Sigmoid colon (tissue), 7 donors: ENCODE results near the gene PFDN1. TPM values are rescaled to one million over a fixed set of nuclear protein-coding genes. Genes with fewer than 3 reads are reported as not detected.

Source experiments
- DNase-seq: peaks from one replicate; pipeline ENCODE4 v3.0.0-alpha.2; 2019
- H3K27ac ChIP-seq, 4 donors: fragments of 200-600 bp; sonication (generic); one replicate each; pipeline ENCODE4 v1.5.1; 2016 to 2019; ENCODE audit warnings: mild to moderate bottlenecking in 1 of 4
- H3K27me3 ChIP-seq, 3 donors: fragments of 200-600 bp; sonication (generic); one replicate each; pipeline ENCODE4 v1.5.1; 2019; ENCODE audit warnings: mild to moderate bottlenecking in 1 of 3
- H3K36me3 ChIP-seq, 4 donors: fragments of 200-600 bp; sonication (generic); one replicate each; pipeline ENCODE4 v1.5.1; 2016 to 2019
- H3K4me1 ChIP-seq, 4 donors: fragments of 200-600 bp; sonication (generic); one replicate each; pipeline ENCODE4 v1.5.1; 2017 to 2019
- H3K4me3 ChIP-seq, 4 donors: fragments of 200-600 bp; sonication (generic); one replicate each; pipeline ENCODE4 v1.5.1; 2017 to 2019; ENCODE audit warnings: mild to moderate bottlenecking in 2 of 4, moderate library complexity in 1 of 4
- H3K9me3 ChIP-seq, 4 donors: fragments of 200-600 bp in 3 of 4; sonication (generic) in 3 of 4; one replicate each; pipeline versions ENCODE4 v1.5.1 to v1.6.1; 2013 to 2019
- EP300 ChIP-seq, 4 donors: sonication (generic); formaldehyde crosslinking; IDR thresholded peaks; one replicate each; pipeline ENCODE4 v1.6.1; 2017; ENCODE audit warnings: antibody characterized with exemption in 4 of 4
- POLR2A ChIP-seq, 2 donors: fragments of 450-650 bp; IDR thresholded peaks; one replicate each; pipeline ENCODE4 v1.6.1; 2016; ENCODE audit warnings: antibody characterized with exemption in 2 of 2, mild to moderate bottlenecking in 2 of 2, moderate library complexity in 2 of 2
- POLR2AphosphoS5 ChIP-seq, 4 donors: sonication (generic); formaldehyde crosslinking; IDR thresholded peaks; one replicate each; pipeline ENCODE4 v1.6.1; 2017; ENCODE audit warnings: antibody characterized with exemption in 4 of 4
- WGBS, 2 donors: extraction: QIAGEN DNeasy Blood & Tissue Kit; methylation state at CpG; one replicate each; pipeline ENCODE4 v1.1.7; 2013; 5-methylcytosine and 5-hydroxymethylcytosine counted together
- intact Hi-C: fragments of 100-400 bp; cut with DNase I; formaldehyde crosslinking; loops from one replicate; pipeline ENCODE4 v1.15.1; 2023
- polyA plus RNA-seq, 3 donors: library from polyadenylated mRNA; stranded (reverse); fragments of 200-250 nt; gene quantifications; one replicate each; pipeline ENCODE4 v1.2.3, GENCODE V29; 2013
- total RNA-seq, 4 donors: library from RNA; depleted of rRNA; stranded (reverse); fragments of >200 nt; gene quantifications; one replicate each; pipeline ENCODE4 v1.1.0, GENCODE V29; 2016
- TF ChIP-seq, protein P1 (sequence below), 4 experiments: fragments of 450-650 bp in 3 of 4; fragments of 200-600 bp in 1 of 4; IDR thresholded peaks; one replicate each; pipeline ENCODE4 v1.5.1; 2016 to 2019; ENCODE audit warnings: antibody characterized with exemption in 4 of 4, mild to moderate bottlenecking in 3 of 4, moderate library complexity in 2 of 4
- donor health status: healthy with polysubstance abuse.
- donor health status: Bipolar disorder and iron deficiency.
- donor health status: healthy.

PFDN1 gene
- total and polyA plus RNA-seq, 7 donors, result 61.8 to 159 (median 88.2) TPM

DNA sequence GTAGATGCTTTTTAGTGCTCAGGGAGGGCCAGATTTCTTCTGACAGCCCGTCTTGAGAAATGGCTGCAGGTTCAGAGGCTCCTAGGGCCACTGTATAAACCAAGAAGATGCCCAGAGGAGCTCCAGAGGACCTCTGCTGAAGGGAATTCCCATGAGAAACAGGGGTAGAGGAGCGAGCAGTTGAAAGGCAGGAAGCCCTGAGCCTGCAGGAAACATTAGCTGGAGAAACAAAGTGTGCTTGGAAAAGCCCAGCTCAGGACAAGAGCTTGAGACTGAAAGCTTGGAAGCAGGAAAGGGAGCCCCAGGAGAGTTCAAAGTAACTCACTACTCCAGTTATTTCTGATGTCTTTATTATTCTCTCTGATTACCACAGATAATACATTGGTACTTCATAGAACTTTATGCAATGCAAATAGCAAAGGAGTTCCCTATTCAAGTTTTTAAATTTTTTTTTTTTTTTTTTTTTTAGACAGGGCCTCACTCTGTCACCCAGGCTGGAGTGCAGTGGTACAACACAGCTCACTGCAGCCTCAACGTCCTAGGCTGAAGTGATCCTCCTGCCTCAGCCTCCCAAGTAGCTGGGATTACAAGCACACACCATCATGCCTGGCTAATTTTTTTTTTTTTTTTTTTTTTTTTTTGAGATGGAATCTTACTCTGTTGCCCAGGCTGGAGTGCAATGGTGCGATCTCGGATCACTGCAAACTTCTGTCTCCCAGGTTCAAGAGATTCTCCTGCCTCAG, 27.0 kb upstream of the PFDN1 start:
- no peak for DNase-seq
- Histone ChIP-seq H3K4me1 (peaks cover 0 to 9% (median 5%) of the 10 kb centered on the region in 4 donors), H3K4me3 (no peak overlapping the region), H3K27me3 (no peaks in the 10 kb centered on the region), H3K36me3 (peaks cover 0 to 28% (median 7%) of the 10 kb centered on the region in 4 donors), H3K27ac (peak overlapping the region in 1 of 4 donors; percentile 38), H3K9me3 (no peaks in the 10 kb centered on the region)
- WGBS, 2 donors, result 83 to 85% methylated on average over 5 of the region's 5 CpGs
- TF ChIP-seq EP300 (IDR thresholded peaks at IDR 0.05) (no peak), POLR2A (IDR thresholded peaks at IDR 0.05) (no peak), POLR2AphosphoS5 (IDR thresholded peaks at IDR 0.05) (no peak)
- TF ChIP-seq, protein P1, sequence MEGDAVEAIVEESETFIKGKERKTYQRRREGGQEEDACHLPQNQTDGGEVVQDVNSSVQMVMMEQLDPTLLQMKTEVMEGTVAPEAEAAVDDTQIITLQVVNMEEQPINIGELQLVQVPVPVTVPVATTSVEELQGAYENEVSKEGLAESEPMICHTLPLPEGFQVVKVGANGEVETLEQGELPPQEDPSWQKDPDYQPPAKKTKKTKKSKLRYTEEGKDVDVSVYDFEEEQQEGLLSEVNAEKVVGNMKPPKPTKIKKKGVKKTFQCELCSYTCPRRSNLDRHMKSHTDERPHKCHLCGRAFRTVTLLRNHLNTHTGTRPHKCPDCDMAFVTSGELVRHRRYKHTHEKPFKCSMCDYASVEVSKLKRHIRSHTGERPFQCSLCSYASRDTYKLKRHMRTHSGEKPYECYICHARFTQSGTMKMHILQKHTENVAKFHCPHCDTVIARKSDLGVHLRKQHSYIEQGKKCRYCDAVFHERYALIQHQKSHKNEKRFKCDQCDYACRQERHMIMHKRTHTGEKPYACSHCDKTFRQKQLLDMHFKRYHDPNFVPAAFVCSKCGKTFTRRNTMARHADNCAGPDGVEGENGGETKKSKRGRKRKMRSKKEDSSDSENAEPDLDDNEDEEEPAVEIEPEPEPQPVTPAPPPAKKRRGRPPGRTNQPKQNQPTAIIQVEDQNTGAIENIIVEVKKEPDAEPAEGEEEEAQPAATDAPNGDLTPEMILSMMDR (IDR thresholded peaks at IDR 0.05), result no peak
- intact Hi-C loops, result no loop called here

DNA sequence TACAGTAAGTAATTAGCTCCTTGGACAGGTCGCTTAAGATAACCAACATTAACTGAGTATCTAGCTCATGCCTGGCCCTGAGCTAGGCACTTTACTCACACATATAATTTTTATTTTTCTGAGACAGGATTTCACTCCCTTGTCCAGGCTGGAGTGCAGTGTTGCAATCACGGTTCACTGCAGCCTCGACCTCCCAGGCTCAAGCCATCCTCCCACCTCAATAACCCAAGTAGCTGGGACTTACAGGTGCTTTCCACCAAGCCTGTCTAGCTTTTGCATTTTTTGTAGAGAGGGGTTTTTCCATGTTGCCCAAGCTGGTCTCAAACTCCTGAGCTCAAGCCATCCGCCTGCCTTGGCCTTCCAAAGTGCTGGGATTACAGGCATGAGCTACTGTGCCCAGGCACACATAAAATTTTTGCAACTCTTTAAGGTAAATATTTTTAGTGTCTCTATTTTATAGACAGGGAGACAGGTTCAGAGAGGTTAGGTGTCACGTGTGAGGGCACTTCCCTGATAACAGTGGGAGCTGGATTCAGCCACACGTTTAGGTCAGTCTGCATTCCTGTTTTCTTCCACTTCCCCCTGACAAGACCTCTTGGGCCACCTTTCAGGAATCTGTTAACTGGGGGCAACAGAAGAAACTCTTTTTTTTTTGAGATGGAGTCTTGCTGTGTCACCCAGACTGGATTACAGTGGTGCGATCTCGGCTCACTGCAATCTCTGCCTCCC, 25.3 kb upstream of the PFDN1 start:
- 68 to 82% methylated on average over 8 of the region's 8 CpGs for WGBS, 2 donors
- peaks cover 0 to 11% (median 1%) of the 10 kb centered on the region in 4 donors for H3K36me3 ChIP-seq
- H3K27me3 ChIP-seq, result no peaks in the 10 kb centered on the region
- no peak overlapping the region for H3K4me3 ChIP-seq
- no peak overlapping the region for H3K27ac ChIP-seq
- no peak for TF ChIP-seq EP300 (IDR thresholded peaks at IDR 0.05)
- TF ChIP-seq, protein P1 (IDR thresholded peaks at IDR 0.05), result no peak
- no peak for TF ChIP-seq POLR2A (IDR thresholded peaks at IDR 0.05)
- TF ChIP-seq POLR2AphosphoS5 (IDR thresholded peaks at IDR 0.05), result no peak
- H3K4me1 ChIP-seq, result peaks cover 0 to 26% (median 21%) of the 10 kb centered on the region in 4 donors
- H3K9me3 ChIP-seq, result no peaks in the 10 kb centered on the region
- DNase-seq, result no peak
- intact Hi-C loops, result no loop called here

DNA sequence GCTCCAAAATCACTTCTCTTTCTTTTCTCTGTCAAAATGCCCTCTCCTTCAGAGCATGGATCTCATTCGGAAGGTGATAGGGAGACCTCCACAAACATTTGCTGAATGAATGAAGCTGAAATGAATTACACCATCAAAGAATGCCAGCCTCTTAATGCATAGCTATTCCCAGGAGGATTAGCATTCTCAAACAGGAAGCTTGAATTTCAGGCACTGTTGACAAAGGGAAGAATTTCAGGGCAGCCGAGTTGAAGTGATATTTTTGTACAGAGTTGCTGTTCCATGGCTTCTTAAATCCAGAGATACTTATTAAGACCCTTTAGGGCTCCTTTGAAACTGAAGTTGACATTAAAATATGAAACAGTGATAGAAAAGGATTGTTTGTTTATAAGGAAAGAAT, 24.7 kb upstream of the PFDN1 start:
- TF ChIP-seq POLR2AphosphoS5 (IDR thresholded peaks at IDR 0.05) (no peak), EP300 (IDR thresholded peaks at IDR 0.05) (no peak), POLR2A (IDR thresholded peaks at IDR 0.05) (no peak)
- TF ChIP-seq, protein P1 (IDR thresholded peaks at IDR 0.05), result no peak
- intact Hi-C loops, result no loop called here
- peaks cover 0 to 33% (median 27%) of the 10 kb centered on the region in 4 donors for H3K4me1 ChIP-seq

DNA sequence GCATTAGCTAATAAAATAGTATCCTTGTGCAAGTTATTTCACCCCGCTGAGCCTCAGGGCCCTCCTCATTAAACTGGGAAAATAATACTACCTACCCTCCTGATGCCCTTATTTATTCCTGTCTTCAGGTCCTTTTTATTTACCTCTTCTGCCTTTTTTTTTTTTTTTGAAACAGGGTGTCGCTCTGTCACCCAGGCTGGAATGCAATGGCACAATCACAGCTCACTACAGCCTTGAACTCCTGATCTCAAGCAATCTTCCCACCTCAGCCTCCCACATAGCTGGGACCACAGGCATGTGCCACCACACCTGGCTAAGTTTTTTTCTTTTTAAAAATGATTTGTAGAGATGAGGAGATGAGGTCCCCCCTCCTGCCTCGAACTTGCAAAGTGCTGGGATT, 22.6 kb upstream of the PFDN1 start:
- Histone ChIP-seq H3K9me3 (no peaks in the 10 kb centered on the region), H3K27ac (peak overlapping the region in 1 of 4 donors; percentile 87), H3K36me3 (no peaks in the 10 kb centered on the region), H3K4me1 (peaks cover 0 to 48% (median 31%) of the 10 kb centered on the region in 4 donors), H3K27me3 (no peaks in the 10 kb centered on the region), H3K4me3 (no peak overlapping the region)
- TF ChIP-seq POLR2A (IDR thresholded peaks at IDR 0.05) (no peak), POLR2AphosphoS5 (IDR thresholded peaks at IDR 0.05) (no peak), EP300 (IDR thresholded peaks at IDR 0.05) (no peak)
- TF ChIP-seq, protein P1 (IDR thresholded peaks at IDR 0.05), result no peak
- DNase-seq, result no peak
- intact Hi-C loops, result no loop called here
- WGBS, 2 donors, result 90 to 92% methylated on average over 3 of the region's 3 CpGs

More for the DNA sequence above, 24.7 kb upstream of the PFDN1 start:
- DNase-seq, result no peak
- no peaks in the 10 kb centered on the region for H3K9me3 ChIP-seq
- H3K27me3 ChIP-seq, result no peaks in the 10 kb centered on the region
- peaks cover 0 to 5% (median 0%) of the 10 kb centered on the region in 4 donors for H3K36me3 ChIP-seq
- WGBS, 2 donors, result 59% methylated on average over 2 of the region's 2 CpGs
- H3K27ac ChIP-seq, result no peak overlapping the region
- no peak overlapping the region for H3K4me3 ChIP-seq
